ENCODE measurements around the gene PDE9A.

The PDE9A gene

DNA sequence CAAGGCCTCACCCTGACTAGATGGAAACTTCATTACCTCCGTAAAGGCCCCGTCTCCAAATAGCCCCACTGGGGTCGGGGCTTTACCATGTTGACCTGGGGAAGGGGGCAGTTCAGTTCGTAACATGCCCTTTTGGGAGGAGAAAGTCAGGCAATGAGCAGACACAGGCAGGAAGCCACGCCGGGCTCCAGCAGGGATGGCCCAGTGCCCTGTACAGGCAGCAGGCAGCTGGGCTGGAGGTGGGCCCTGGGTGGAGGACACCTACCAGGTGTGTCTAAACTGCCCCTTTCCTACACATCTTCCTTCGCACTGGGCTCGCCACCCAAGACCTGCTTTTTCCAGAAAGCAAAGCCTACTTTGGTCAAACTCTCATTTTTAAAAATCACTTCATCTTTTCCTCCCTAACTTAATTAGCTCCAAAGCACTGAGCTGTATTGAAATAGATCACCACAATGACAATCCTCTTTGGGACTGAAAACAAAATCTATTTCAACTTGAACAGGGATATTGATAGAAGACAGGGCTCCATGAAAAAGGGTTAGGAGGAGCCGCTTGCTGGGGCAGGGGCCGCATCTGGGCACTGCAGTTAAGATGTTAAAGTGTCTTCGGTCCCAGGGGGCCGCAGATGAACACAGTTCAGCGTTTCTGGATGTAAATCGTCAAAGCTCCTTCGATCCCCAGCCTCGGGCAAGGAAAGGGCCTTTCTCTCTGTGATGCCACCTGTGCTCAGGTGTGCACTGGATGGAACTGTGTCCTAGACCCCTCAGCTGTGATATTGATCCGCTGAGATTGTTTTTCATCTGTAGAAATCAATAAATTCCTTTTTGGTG, 104.6 kb downstream of the PDE9A start:
- Histone ChIP-seq H3K4me3 (IDR thresholded peaks at IDR 0.05; ENCODE audit: insufficient read depth, low read depth, low read length) (no peak overlapping the region), H3K27ac (no peak overlapping the region), H2AFZ (ENCODE audit: low read depth) (no peak overlapping the region), H3K4me2 (no peak overlapping the region), H3K79me2 (ENCODE audit: insufficient read depth, low read depth) (no peaks in the 10 kb centered on the region), H3K36me3 (ENCODE audit: insufficient read depth) (no peaks in the 10 kb centered on the region), H3K9ac (no peak overlapping the region), H3K4me1 (ENCODE audit: low read depth, poor library complexity, severe bottlenecking) (no peaks in the 10 kb centered on the region), H3K27me3 (ENCODE audit: insufficient read depth, low read depth) (peaks cover 100% of the 10 kb centered on the region), H4K20me1 (ENCODE audit: insufficient read depth) (no peaks in the 10 kb centered on the region)
- TF ChIP-seq, protein P1, sequence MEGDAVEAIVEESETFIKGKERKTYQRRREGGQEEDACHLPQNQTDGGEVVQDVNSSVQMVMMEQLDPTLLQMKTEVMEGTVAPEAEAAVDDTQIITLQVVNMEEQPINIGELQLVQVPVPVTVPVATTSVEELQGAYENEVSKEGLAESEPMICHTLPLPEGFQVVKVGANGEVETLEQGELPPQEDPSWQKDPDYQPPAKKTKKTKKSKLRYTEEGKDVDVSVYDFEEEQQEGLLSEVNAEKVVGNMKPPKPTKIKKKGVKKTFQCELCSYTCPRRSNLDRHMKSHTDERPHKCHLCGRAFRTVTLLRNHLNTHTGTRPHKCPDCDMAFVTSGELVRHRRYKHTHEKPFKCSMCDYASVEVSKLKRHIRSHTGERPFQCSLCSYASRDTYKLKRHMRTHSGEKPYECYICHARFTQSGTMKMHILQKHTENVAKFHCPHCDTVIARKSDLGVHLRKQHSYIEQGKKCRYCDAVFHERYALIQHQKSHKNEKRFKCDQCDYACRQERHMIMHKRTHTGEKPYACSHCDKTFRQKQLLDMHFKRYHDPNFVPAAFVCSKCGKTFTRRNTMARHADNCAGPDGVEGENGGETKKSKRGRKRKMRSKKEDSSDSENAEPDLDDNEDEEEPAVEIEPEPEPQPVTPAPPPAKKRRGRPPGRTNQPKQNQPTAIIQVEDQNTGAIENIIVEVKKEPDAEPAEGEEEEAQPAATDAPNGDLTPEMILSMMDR (conservative IDR thresholded peaks at IDR 0.05; ENCODE audit: low read depth, low read length), result no peak

DNA sequence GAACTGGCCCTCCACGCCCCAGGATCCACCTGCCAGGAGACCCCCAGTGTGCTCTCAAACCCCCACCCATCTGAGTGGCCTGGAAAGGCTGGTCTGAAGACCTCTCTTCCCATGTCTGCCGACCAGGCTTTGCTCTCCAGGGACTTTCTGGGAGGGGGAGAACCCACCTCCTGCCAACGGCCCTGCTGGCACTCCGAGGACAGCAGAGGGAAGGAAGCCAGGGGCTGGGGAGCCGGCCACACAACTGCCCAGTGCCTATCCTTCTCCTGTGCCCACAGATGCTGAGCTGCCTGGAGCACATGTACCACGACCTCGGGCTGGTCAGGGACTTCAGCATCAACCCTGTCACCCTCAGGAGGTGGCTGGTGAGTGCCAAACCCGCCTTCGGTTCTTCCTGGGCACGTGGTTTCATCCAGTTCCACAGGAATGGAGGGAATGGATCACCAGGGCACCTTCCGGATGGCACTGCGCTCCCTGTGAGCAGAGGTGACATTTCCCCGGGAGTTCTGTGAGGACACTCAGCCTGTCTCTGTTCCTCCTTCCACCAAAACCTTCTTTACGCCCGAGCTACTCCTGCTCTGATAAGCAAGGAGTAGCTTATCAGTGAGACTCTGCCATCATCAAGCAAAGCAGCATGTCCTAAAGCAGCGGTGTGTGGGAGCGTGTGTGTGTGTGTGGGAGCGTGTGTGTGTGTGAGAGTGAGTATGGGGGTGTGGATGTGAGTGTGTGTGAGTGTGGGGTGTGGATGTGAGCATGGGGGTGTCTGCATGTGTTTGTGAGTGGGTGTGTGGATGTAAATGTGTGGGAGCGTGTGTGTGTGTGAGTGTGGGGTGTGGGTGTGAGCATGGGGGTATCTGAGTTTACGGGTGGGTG, 105.5 kb downstream of the PDE9A start:
- Histone ChIP-seq H3K36me3 (ENCODE audit: insufficient read depth) (no peaks in the 10 kb centered on the region), H3K4me3 (IDR thresholded peaks at IDR 0.05; ENCODE audit: insufficient read depth, low read depth, low read length) (no peak overlapping the region), H3K27ac (no peak overlapping the region), H3K4me2 (no peak overlapping the region), H3K4me1 (ENCODE audit: low read depth, poor library complexity, severe bottlenecking) (no peaks in the 10 kb centered on the region), H4K20me1 (ENCODE audit: insufficient read depth) (no peaks in the 10 kb centered on the region), H3K9ac (no peak overlapping the region), H3K79me2 (ENCODE audit: insufficient read depth, low read depth) (no peaks in the 10 kb centered on the region), H2AFZ (ENCODE audit: low read depth) (no peak overlapping the region), H3K27me3 (ENCODE audit: insufficient read depth, low read depth) (peaks cover 100% of the 10 kb centered on the region)
- TF ChIP-seq, protein P1 (conservative IDR thresholded peaks at IDR 0.05; ENCODE audit: low read depth, low read length), result no peak

DNA sequence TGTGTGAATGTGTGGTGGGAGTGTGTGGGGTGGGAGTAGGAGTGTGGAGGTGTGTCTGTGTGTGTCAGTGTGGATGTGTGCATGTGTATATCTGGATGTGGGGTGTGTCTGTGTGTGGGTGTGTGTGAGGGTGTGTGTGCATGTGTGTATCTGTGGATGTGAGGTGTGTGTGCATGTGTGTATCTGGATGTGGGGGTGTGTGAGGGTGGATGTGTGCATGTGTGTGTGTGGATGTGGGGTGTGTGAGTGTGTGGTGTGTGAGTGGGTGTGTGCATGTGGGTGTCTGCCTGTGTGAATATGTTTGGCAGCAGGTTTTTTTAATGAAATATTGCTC, 106.1 kb downstream of the PDE9A start:
- Histone ChIP-seq H3K79me2 (ENCODE audit: insufficient read depth, low read depth) (no peaks in the 10 kb centered on the region), H3K4me2 (no peak overlapping the region), H2AFZ (ENCODE audit: low read depth) (no peak overlapping the region), H3K36me3 (ENCODE audit: insufficient read depth) (no peaks in the 10 kb centered on the region), H3K4me3 (IDR thresholded peaks at IDR 0.05; ENCODE audit: insufficient read depth, low read depth, low read length) (no peak overlapping the region), H3K9ac (no peak overlapping the region), H3K27ac (no peak overlapping the region), H4K20me1 (ENCODE audit: insufficient read depth) (no peaks in the 10 kb centered on the region), H3K27me3 (ENCODE audit: insufficient read depth, low read depth) (peaks cover 100% of the 10 kb centered on the region), H3K4me1 (ENCODE audit: low read depth, poor library complexity, severe bottlenecking) (no peaks in the 10 kb centered on the region)
- TF ChIP-seq, protein P1 (conservative IDR thresholded peaks at IDR 0.05; ENCODE audit: low read depth, low read length), result no peak

DNA sequence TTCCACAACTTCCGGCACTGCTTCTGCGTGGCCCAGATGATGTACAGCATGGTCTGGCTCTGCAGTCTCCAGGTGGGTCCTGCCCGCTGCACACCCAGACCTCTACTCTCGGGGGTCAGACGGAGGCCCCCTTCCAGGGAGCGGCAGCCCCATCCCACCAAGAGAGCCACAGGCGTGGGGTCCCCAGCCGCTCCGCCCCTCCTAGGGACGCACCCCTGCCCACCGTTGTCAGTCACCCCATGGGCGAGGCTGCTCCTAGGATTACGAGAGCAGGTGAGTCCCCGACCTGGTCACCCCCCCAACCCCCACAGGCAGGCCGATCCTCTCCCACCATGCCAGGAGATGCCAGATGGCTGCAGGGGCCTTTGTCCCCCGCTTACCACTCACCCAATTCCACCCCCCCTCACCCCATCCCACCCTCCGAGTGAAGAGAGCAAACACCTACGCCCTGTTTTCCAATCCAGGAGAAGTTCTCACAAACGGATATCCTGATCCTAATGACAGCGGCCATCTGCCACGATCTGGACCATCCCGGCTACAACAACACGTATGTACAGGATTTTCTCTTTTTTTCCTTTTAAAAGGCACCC, 107.0 kb downstream of the PDE9A start:
- TF ChIP-seq, protein P1 (conservative IDR thresholded peaks at IDR 0.05; ENCODE audit: low read depth, low read length), result no peak
- Histone ChIP-seq H3K36me3 (ENCODE audit: insufficient read depth) (no peaks in the 10 kb centered on the region), H3K27ac (no peak overlapping the region), H3K4me3 (IDR thresholded peaks at IDR 0.05; ENCODE audit: insufficient read depth, low read depth, low read length) (no peak overlapping the region), H3K9ac (no peak overlapping the region), H4K20me1 (ENCODE audit: insufficient read depth) (no peaks in the 10 kb centered on the region), H3K27me3 (ENCODE audit: insufficient read depth, low read depth) (peaks cover 100% of the 10 kb centered on the region), H2AFZ (ENCODE audit: low read depth) (no peak overlapping the region), H3K4me1 (ENCODE audit: low read depth, poor library complexity, severe bottlenecking) (no peaks in the 10 kb centered on the region), H3K79me2 (ENCODE audit: insufficient read depth, low read depth) (no peaks in the 10 kb centered on the region), H3K4me2 (no peak overlapping the region)
